Spleen (tissue), 11 donors: ENCODE data around the gene MCM3. TPM values are rescaled to one million over a fixed set of nuclear protein-coding genes. Genes with fewer than 3 reads are reported as not detected.

Experiments used
- DNase-seq: peaks from one replicate; pipeline ENCODE4 v3.0.0-alpha.2; 2020
- H3K27ac ChIP-seq, 8 donors: fragments of 200-600 bp; sonication (generic) in 7 of 8; 1 replicate in 4 of 8; 2 replicates in 4 of 8; pipeline versions ENCODE4 v1.5.0 to v1.8.0; 2016 to 2021; ENCODE audit warnings: inconsistent platforms in 4 of 8, mild to moderate bottlenecking in 4 of 8, moderate library complexity in 1 of 8
- H3K27me3 ChIP-seq, 7 donors: fragments of 200-600 bp; sonication (generic) in 6 of 7; replicated peaks in 1 of 7; 1 replicate in 4 of 7; 2 replicates in 3 of 7; pipeline versions ENCODE4 v1.5.0 to v1.8.0; 2016 to 2021; ENCODE audit warnings: inconsistent platforms in 3 of 7, mild to moderate bottlenecking in 1 of 7
- H3K36me3 ChIP-seq, 6 donors: fragments of 200-600 bp; sonication (generic) in 5 of 6; 1 replicate in 4 of 6; 2 replicates in 2 of 6; pipeline versions ENCODE4 v1.5.0 to v1.8.0; 2016 to 2021; ENCODE audit warnings: inconsistent platforms in 2 of 6
- H3K4me1 ChIP-seq, 6 donors: fragments of 200-600 bp; sonication (generic) in 5 of 6; 1 replicate in 3 of 6; 2 replicates in 3 of 6; pipeline versions ENCODE4 v1.5.0 to v1.8.0; 2016 to 2021; ENCODE audit warnings: inconsistent platforms in 3 of 6
- H3K4me3 ChIP-seq, 8 donors: fragments of 200-600 bp; sonication (generic) in 7 of 8; 1 replicate in 4 of 8; 2 replicates in 4 of 8; pipeline versions ENCODE4 v1.5.0 to v1.8.0; 2016 to 2021; ENCODE audit warnings: inconsistent platforms in 4 of 8, mild to moderate bottlenecking in 4 of 8, moderate library complexity in 2 of 8
- H3K9me3 ChIP-seq, 8 donors: fragments of 200-600 bp; sonication (generic) in 7 of 8; 1 replicate in 4 of 8; 2 replicates in 4 of 8; pipeline versions ENCODE4 v1.5.0 to v1.8.0; 2016 to 2021; ENCODE audit warnings: inconsistent platforms in 4 of 8
- CTCF ChIP-seq, 11 experiments: fragments of 200-600 bp in 7 of 11; fragments of 450-650 bp in 4 of 11; sonication (generic) in 4 of 11; IDR thresholded peaks in 8 of 11; conservative IDR thresholded peaks in 3 of 11; 1 replicate in 7 of 11; 2 replicates in 4 of 11; pipeline versions ENCODE4 v1.4.0 to v1.8.0; 2016 to 2021; ENCODE audit warnings: antibody characterized with exemption in 11 of 11, inconsistent platforms in 4 of 11, mild to moderate bottlenecking in 1 of 11
- POLR2A ChIP-seq, 3 donors: fragments of 450-650 bp; IDR thresholded peaks; one replicate each; pipeline ENCODE4 v1.5.1; 2017; ENCODE audit warnings: antibody characterized with exemption in 3 of 3, mild to moderate bottlenecking in 1 of 3
- POLR2AphosphoS5 ChIP-seq, 3 donors: sonication (generic); formaldehyde crosslinking; IDR thresholded peaks; one replicate each; pipeline ENCODE4 v1.5.1; 2017; ENCODE audit warnings: antibody characterized with exemption in 3 of 3
- WGBS, 5 donors: extraction: QIAGEN DNeasy Blood & Tissue Kit in 3 of 5; methylation state at CpG; one replicate each; pipeline versions ENCODE4 v1.1.5 to v1.1.7; 2013 to 2018; 5-methylcytosine and 5-hydroxymethylcytosine counted together
- intact Hi-C: fragments of 100-400 bp; cut with DNase I; formaldehyde crosslinking; loops from one replicate; pipeline ENCODE4 v1.15.0; 2023; ENCODE audit warnings: low total_unique reads
- polyA plus RNA-seq, 3 donors: library from polyadenylated mRNA; stranded (reverse); fragments of 200-250 nt; gene quantifications; one replicate each; pipeline ENCODE4 v1.2.1, GENCODE V29; 2013
- total RNA-seq, 7 donors: library from RNA; depleted of rRNA in 3 of 7; stranded (reverse); fragments of >200 nt in 3 of 7; fragmentation: NEBNext Ultra II Directional in 4 of 7; extraction: Animal tissue kit (Norgen Biotek cat#: 25700) in 4 of 7; gene quantifications; one replicate each; pipeline versions ENCODE4 v1.1.0 to v1.2.1, GENCODE V29; 2016 to 2021
- donor health status: healthy with polysubstance abuse.
- donor health status: DM: no; HTN: no; CAD: no; lungs with moderate emphysema.
- donor health status: DM: no; HTN: no; CAD: no.
- donor health status: Bipolar disorder and iron deficiency.
- donor health status: healthy.
- donor health status: DM: no; HTN: no; CAD: no.
- donor health status: DM: yes; HTN: yes; CAD: no.

Gene MCM3
- total and polyA plus RNA-seq, 10 donors: 21.1 to 48.6 (median 36.4) TPM

DNA sequence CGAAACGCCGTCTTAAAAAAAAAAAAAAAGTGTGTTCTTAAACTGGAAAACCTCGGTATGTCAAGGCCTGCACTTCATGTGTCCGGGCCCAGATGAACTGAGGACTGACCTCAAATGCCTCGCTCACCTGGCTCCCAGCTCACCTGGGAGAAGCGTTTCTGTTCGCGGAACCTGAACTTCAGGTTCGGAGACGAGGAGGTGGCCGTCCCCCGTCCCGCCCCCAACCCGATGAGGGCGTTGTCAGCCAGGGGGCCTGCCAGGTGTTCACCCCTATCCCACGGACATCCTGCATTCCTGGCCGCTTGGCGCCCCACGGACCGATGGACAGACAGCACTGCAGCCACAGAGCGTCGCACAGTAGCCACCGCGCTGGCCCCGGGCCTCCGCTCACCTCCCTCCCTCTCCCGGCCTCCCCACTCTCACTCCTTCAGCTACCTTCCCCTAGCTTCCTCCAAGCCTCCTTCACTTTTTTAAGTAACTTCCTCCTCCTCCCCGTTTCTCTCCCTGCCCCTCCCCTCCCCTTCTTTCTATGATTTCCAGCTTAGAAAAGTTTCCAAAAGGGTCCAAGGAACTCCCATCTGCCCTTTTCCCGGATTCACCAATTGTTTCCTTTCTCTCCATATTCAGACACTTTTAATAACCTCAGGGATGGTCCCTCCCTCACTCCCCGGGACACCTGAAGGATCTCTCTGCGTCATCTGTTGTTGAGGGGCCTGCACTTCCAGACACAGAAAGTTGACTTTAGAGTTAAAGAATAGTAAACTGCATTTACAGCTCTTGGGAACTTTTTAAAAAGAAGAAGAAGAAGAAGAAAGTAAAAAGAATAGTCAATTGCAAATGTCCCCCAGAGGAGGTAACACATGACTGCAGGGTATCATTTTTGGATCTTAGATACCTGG lies 22.7 kb upstream of the MCM3 start:
- TF ChIP-seq POLR2AphosphoS5 (IDR thresholded peaks at IDR 0.05): no peak
- TF ChIP-seq CTCF (IDR thresholded peaks at IDR 0.05 in 8 of 11, conservative IDR thresholded peaks at IDR 0.05 in 3 of 11): no peak
- TF ChIP-seq POLR2A (IDR thresholded peaks at IDR 0.05): no peak
- H3K36me3 ChIP-seq: no peaks in the 10 kb centered on the region
- peak; percentile 85 for DNase-seq
- 54 to 78% (median 58%) methylated on average over 32 of the region's 32 CpGs for WGBS, 5 donors
- peak overlapping the region in 1 of 8 donors; percentile 45 for H3K4me3 ChIP-seq
- H3K4me1 ChIP-seq: peaks cover 46 to 80% (median 56%) of the 10 kb centered on the region in 6 donors
- intact Hi-C loops: loop anchor here (10.0 kb wide), 1 partner anchor 58 kb away; the partner anchor contains the start of gene PAQR8
- no peaks in the 10 kb centered on the region for H3K9me3 ChIP-seq
- H3K27ac ChIP-seq: peak overlapping the region; percentile 55 to 90 (median 73)
- no peaks in the 10 kb centered on the region for H3K27me3 ChIP-seq

GRCh38 chr6:52305948-52306767 lies 21.6 kb upstream of the MCM3 start:
- 74 to 80% (median 76%) methylated on average over 15 of the region's 15 CpGs for WGBS, 5 donors
- intact Hi-C loops: loop anchor here (10.0 kb wide), 1 partner anchor 59 kb away; the partner anchor contains the start of gene PAQR8

GRCh38 chr6:52305411-52305810 lies 20.9 kb upstream of the MCM3 start:
- no peak for TF ChIP-seq POLR2A (IDR thresholded peaks at IDR 0.05)
- TF ChIP-seq CTCF (IDR thresholded peaks at IDR 0.05 in 8 of 11, conservative IDR thresholded peaks at IDR 0.05 in 3 of 11): no peak
- TF ChIP-seq POLR2AphosphoS5 (IDR thresholded peaks at IDR 0.05): no peak
- H3K36me3 ChIP-seq: no peaks in the 10 kb centered on the region
- H3K4me3 ChIP-seq: peak overlapping the region in 2 of 8 donors; percentile 12 to 36
- H3K27ac ChIP-seq: peak overlapping the region; percentile 55 to 90 (median 80)
- no peak for DNase-seq
- no peaks in the 10 kb centered on the region for H3K27me3 ChIP-seq
- H3K4me1 ChIP-seq: peaks cover 46 to 72% (median 56%) of the 10 kb centered on the region in 6 donors
- H3K9me3 ChIP-seq: no peaks in the 10 kb centered on the region
- WGBS, 5 donors: 57 to 77% (median 66%) methylated on average over 6 of the region's 6 CpGs
- intact Hi-C loops: loop anchor here (10.0 kb wide), 1 partner anchor 59 kb away; the partner anchor contains the start of gene PAQR8

More at GRCh38 chr6:52305948-52306767, 21.6 kb upstream of the MCM3 start:
- Histone ChIP-seq H3K9me3 (no peaks in the 10 kb centered on the region), H3K27ac (peak overlapping the region; percentile 55 to 90 (median 80)), H3K36me3 (no peaks in the 10 kb centered on the region), H3K27me3 (no peaks in the 10 kb centered on the region), H3K4me1 (peaks cover 46 to 79% (median 56%) of the 10 kb centered on the region in 6 donors), H3K4me3 (peak overlapping the region in 1 of 8 donors; percentile 36)
- no peak for DNase-seq
- no peak for TF ChIP-seq CTCF (IDR thresholded peaks at IDR 0.05 in 8 of 11, conservative IDR thresholded peaks at IDR 0.05 in 3 of 11)
